VCaP (cell line): ENCODE measurements around the gene ADAM15.

Experiments
- H3K27ac ChIP-seq: fragments of 450-650 bp; 2 replicates; pipeline ENCODE4 v1.5.1; 2017
- CTCF ChIP-seq: fragments of 450-650 bp; conservative IDR thresholded peaks from 2 replicates; pipeline ENCODE4 v1.5.1; 2017; ENCODE audit warnings: mild to moderate bottlenecking, moderate library complexity

The ADAM15 gene

GRCh38 chr1:155079487-155080311 is 28.6 kb downstream of the ADAM15 start:
- peak overlapping the region; percentile 81 for H3K27ac ChIP-seq

GRCh38 chr1:155080312-155081228 is 29.5 kb downstream of the ADAM15 start:
- no peak for TF ChIP-seq CTCF
- H3K27ac ChIP-seq: peak overlapping the region; percentile 81

More at GRCh38 chr1:155079487-155080311, 28.6 kb downstream of the ADAM15 start:
- no peak for TF ChIP-seq CTCF

- H3K27ac ChIP-seq: peak overlapping the region; percentile 81
- no peak for TF ChIP-seq CTCF
These were observed 30.6 kb downstream of the ADAM15 start for GRCh38 chr1:155081472-155082300.

GRCh38 chr1:155082301-155083051 is 31.4 kb downstream of the ADAM15 start:
- H3K27ac ChIP-seq: peak overlapping the region; percentile 81
- TF ChIP-seq CTCF: no peak

- no peak for TF ChIP-seq CTCF
- peak overlapping the region; percentile 81 for H3K27ac ChIP-seq
These were observed 32.0 kb downstream of the ADAM15 start for GRCh38 chr1:155083052-155083541.

- no peak for TF ChIP-seq CTCF
- H3K27ac ChIP-seq: peak overlapping the region; percentile 81
These were observed 33.0 kb downstream of the ADAM15 start for GRCh38 chr1:155083865-155084721.
